GM13976 (cell line): ENCODE measurements around the gene PGRMC2.

ENCODE experiments used
- DNase-seq: peaks from one replicate; pipeline ENCODE4 v3.0.0; 2012; ENCODE audit warnings: low spot score
- CTCF ChIP-seq: IDR thresholded peaks from 2 replicates; pipeline ENCODE4 v1.5.1; 2012; ENCODE audit warnings: borderline replicate concordance, mild to moderate bottlenecking; ENCODE audit not compliant: insufficient read depth; ENCODE audit errors: extremely low read depth, missing control alignments, control extremely low read depth
- in situ Hi-C: fragments of 300-500 bp; cut with MboI; formaldehyde crosslinking; loops from one replicate; pipeline ENCODE4 v1.12.0; 2022; ENCODE audit warnings: low sequenced_read_pairs, mixed read lengths, inconsistent platforms; ENCODE audit not compliant: unreplicated experiment

PGRMC2 gene

GRCh38 chr4:128227991-128228571 is 59.5 kb downstream of the PGRMC2 start:
- in situ Hi-C loops: no loop called here
- DNase-seq: no peak

GRCh38 chr4:128225148-128225547 is 62.5 kb downstream of the PGRMC2 start:
- TF ChIP-seq CTCF: no peak
- DNase-seq: no peak
- in situ Hi-C loops: no loop called here

More at GRCh38 chr4:128227991-128228571, 59.5 kb downstream of the PGRMC2 start:
- no peak for TF ChIP-seq CTCF

GRCh38 chr4:128221586-128221985 is 66.0 kb downstream of the PGRMC2 start:
- in situ Hi-C loops: no loop called here
- no peak for TF ChIP-seq CTCF
- no peak for DNase-seq

- peak; percentile 39 for DNase-seq
- TF ChIP-seq CTCF: no peak
- in situ Hi-C loops: no loop called here
Observed at GRCh38 chr4:128220286-128221235, 67.1 kb downstream of the PGRMC2 start.
